GM18498 (cell line): ENCODE data around the gene KRTAP21-2.
"Not testable (repeated sequence)": the region's sequence is repeated elsewhere in the genome, so short reads cannot be mapped to it uniquely, and the experiment has no call there.

Source experiments
- ATAC-seq: cut with Tn5 transposase; IDR thresholded peaks from one replicate; pipeline ENCODE4 v1.9.1; 2021; ENCODE audit warnings: mild to moderate bottlenecking, moderate library complexity; ENCODE audit not compliant: unreplicated experiment

KRTAP21-2 gene

GRCh38 chr21:30747159-30747558, at the start of gene KRTAP21-2:
Gene KRTAP21-2 (minus strand): TSS chr21:30747259. CDS start chr21:30747202, 57 bp downstream.
- ATAC-seq: no peak

- no peak for ATAC-seq
Observed at GRCh38 chr21:30793581-30794314, 46.7 kb upstream of the KRTAP21-2 start.

- no peak for ATAC-seq
Observed at GRCh38 chr21:30779249-30779648, 32.2 kb upstream of the KRTAP21-2 start.

- ATAC-seq: no peak
Observed at GRCh38 chr21:30769724-30770431, 22.8 kb upstream of the KRTAP21-2 start.

GRCh38 chr21:30760776-30761175, 13.7 kb upstream of the KRTAP21-2 start:
- no peak for ATAC-seq

- ATAC-seq: no peak
Observed at GRCh38 chr21:30758306-30758705, 11.2 kb upstream of the KRTAP21-2 start.

- ATAC-seq: not testable (repeated sequence)
Observed at GRCh38 chr21:30755328-30755727, 8.3 kb upstream of the KRTAP21-2 start, which contains the start of gene KRTAP21-1. Gene KRTAP21-1 (minus strand): TSS chr21:30755428. CDS start chr21:30755378, 50 bp downstream.

- no peak for ATAC-seq
Observed at GRCh38 chr21:30740462-30740861, 6.6 kb downstream of the KRTAP21-2 start.

GRCh38 chr21:30733026-30733425, 14.0 kb downstream of the KRTAP21-2 start:
- ATAC-seq: no peak

GRCh38 chr21:30726726-30727125, 20.3 kb downstream of the KRTAP21-2 start:
- ATAC-seq: no peak

- ATAC-seq: no peak
Observed at GRCh38 chr21:30719401-30719800, 27.7 kb downstream of the KRTAP21-2 start.

- ATAC-seq: no peak
Observed at GRCh38 chr21:30718239-30718909, 28.7 kb downstream of the KRTAP21-2 start, which contains the start of gene KRTAP21-3. Gene KRTAP21-3 (minus strand): TSS chr21:30718777. CDS start chr21:30718759, 18 bp downstream.

GRCh38 chr21:30717105-30717504, 30.0 kb downstream of the KRTAP21-2 start:
- no peak for ATAC-seq

- ATAC-seq: no peak
Observed at GRCh38 chr21:30714946-30715345, 32.1 kb downstream of the KRTAP21-2 start.

GRCh38 chr21:30714456-30714855, 32.6 kb downstream of the KRTAP21-2 start:
- no peak for ATAC-seq

GRCh38 chr21:30713766-30714165, 33.3 kb downstream of the KRTAP21-2 start:
- no peak for ATAC-seq

- no peak for ATAC-seq
Observed at GRCh38 chr21:30710499-30710898, 36.6 kb downstream of the KRTAP21-2 start.

GRCh38 chr21:30707409-30707808, 39.6 kb downstream of the KRTAP21-2 start:
- no peak for ATAC-seq
